Camera-type eye (tissue), 1 donor: ENCODE results near the gene MTREX. TPM values are rescaled to one million over a fixed set of nuclear protein-coding genes. Genes with fewer than 3 reads are reported as not detected.

ENCODE experiments used
- total RNA-seq: library from RNA; depleted of rRNA; stranded (reverse); fragments of >200 nt; gene quantifications from one replicate; pipeline ENCODE4 v1.2.3, GENCODE V29; 2014

MTREX gene
- total RNA-seq, result 130 TPM

GRCh38 chr5:55307383-55308253 is at the start of gene MTREX, which contains the start of gene DHX29:
Gene MTREX, plus strand, starts transcription at chr5:55307989. Its CDS starts 25 bp downstream, at chr5:55308014.
Gene DHX29, minus strand, starts transcription at chr5:55307694. Its CDS starts 121 bp downstream, at chr5:55307573.

Other genes with a start within 250 kb of the MTREX start
- 1.2 TPM for gene GZMA, start 205.3 kb upstream of the MTREX start, total RNA-seq
- gene GPX8, start 147.8 kb upstream of the MTREX start, total RNA-seq, result 58.7 TPM
- gene CDC20B, start 134.8 kb upstream of the MTREX start, total RNA-seq, result 0.38 TPM
- gene MCIDAS, start 80.7 kb upstream of the MTREX start, total RNA-seq, result not detected
- gene CCNO, start 74.4 kb upstream of the MTREX start, total RNA-seq, result 0.27 TPM
- 50.7 TPM for gene DHX29, start 295 bp upstream of the MTREX start, total RNA-seq
- 120 TPM for gene PLPP1, start 227.0 kb downstream of the MTREX start, total RNA-seq